Endothelial cell of hepatic sinusoid (primary cell): ENCODE measurements around the gene CRYBB3.
"Not testable (repeated sequence)": the region's sequence is repeated elsewhere in the genome, so short reads cannot be mapped to it uniquely, and the experiment has no call there.

Experiments used
- in situ Hi-C: cut with HindIII; loops from 2 replicates; pipeline ENCODE4 v1.10.0; 2017; ENCODE audit warnings: low sequenced_read_pairs

CRYBB3 gene

DNA sequence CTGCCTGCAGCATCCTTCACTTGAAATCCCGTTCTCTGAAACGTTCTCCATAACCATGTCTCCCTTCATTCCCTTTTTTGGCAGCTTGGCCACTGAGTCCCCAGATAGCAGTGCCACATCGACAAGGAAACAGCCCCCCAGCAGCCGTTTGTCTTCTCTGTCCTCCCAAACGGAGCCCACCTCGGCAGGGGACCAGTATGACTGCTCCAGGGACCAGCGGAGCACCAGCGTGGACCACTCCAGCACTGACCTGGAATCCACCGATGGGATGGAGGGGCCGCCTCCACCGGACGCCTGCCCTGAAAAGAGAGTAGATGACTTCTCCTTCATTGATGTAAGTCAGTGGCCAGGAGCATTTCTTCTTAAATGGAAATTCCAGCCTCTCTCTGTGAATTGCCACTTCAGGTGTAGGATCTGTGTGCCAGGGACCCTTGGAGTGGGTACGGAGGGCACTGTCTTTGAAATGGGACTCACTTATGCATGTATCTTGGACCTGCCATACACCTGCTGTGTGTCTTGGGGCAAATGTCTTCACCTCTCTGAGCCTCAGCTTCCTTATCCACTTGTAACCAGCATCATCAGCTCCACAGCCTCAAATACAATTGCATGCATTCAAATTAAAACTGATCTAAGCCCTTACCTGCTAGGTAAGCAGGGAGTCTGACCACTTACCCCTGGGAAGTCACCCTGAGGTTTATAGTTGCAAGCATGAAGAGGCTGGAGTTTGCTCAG is 25.3 kb upstream of the CRYBB3 start:
- in situ Hi-C loops = no loop called here

DNA sequence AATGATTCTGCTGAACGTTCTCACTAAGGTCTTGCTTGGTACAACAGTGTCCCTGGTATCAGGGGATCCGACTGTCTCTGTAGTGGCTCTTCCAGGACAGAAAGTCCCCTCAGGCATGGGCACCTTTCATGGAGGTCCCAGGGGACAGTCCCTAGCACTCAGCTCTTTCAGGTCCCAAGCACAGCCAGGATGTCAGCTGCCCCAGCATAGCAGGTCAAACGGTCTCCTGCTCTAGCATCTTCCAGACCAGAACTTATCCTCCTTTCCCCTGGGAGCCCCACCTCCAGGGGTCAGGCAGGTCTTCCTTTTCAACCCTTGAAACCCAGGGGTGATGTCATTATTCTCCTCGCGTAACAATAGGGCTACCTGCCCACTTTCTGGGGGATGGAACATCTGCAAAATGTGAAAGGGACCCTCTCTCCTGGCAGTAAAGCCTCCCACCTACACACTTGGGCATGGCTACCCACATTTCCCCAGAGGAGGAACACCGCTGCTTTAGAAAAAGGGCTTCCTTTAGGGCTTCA is 24.7 kb upstream of the CRYBB3 start:
- in situ Hi-C loops = no loop called here

DNA sequence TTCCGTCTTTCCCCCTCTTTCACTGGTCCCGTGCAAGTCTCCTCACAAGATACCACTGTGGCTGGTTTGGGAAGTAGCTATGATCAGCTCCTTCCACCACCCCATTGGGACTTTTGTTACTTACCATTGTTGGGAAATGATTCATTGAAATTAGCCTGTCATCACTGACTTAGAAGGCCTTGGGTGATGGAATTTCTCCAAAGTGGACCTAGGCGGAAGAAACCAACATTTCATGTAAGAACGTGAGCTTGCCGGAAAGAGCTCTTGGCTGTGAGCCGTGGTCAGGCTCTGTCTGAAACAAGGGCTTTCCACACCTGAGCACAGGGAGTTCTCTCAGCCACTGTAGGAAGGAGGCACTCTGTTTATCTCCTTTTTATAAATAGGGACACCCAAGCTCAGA is 23.5 kb upstream of the CRYBB3 start:
- in situ Hi-C loops = no loop called here

DNA sequence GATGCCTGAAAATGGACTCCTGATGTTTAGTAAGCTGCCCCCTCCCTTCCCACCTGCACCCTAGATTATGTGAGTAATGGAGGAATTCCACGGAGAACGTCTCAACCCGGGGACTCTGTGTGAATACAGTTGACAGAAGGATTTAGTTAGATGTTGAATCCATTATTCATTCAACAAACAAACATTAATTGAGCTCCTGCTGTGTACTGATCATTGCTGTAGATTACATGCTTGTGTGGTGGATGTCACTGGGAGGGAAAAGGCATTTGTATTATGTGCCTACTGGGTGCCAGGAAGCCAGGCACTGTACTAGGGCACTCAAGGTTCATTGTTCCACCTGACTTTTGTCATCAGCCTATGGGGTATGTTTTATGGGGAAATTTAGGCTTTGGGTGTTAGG is 22.9 kb upstream of the CRYBB3 start:
- in situ Hi-C loops = no loop called here

DNA sequence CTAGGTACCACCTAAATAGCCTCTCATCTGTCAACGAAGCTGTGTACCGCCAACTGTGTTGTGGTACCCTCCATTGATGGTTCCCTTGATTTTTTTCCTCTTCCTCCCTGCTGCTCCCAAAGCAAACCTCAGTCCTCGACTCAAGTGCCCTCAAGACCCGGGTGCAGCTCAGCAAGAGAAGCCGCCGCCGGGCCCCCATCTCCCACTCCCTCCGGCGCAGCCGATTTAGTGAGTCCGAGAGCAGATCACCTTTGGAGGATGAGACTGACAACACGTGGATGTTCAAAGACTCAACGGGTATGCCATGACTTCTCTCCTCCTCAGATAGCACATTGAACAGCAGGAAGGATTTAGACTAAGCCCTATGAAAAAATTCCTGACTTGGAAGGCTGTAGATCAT is 22.4 kb upstream of the CRYBB3 start:
- in situ Hi-C loops = no loop called here

DNA sequence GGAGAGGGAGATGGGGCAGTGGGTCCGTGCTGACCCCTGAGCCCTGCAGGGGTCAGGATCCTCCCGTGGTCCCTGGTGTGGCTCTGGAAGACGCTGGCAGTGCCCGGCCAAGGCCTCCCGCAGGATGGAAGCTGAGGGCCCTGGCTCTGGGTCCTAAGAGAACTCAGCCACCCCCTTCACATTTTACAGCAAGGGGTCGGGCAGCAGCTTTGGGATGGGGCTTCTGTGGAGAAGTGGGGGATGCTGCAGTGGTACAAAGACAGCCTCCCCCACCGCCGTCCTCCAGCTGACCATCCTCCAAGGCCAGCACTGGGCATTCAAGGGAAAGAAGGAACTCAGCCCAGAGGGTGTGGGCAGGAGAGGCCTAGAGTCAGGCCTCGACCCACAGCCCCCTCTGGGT is 21.8 kb upstream of the CRYBB3 start:
- in situ Hi-C loops = no loop called here

DNA sequence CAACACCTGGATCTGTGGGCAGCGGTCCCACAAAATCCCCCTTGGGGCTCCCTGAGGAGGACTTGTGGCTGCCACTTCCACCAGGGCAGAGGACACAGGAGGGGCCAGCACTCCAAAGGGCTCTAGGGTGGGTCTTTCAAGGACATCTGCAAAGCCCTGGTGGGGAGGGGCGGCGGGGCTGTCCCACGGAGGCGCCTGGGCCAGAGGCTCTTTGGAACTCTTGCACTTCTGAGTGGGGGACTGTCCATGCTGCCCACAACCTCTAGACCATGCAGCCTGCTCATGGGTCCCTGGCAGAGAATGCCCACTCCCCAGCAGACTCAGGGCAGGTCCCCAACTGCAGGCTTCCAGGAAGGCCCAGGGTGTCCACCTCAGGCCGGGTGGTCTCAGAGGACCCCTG is 21.3 kb upstream of the CRYBB3 start:
- in situ Hi-C loops = not testable (repeated sequence)

DNA sequence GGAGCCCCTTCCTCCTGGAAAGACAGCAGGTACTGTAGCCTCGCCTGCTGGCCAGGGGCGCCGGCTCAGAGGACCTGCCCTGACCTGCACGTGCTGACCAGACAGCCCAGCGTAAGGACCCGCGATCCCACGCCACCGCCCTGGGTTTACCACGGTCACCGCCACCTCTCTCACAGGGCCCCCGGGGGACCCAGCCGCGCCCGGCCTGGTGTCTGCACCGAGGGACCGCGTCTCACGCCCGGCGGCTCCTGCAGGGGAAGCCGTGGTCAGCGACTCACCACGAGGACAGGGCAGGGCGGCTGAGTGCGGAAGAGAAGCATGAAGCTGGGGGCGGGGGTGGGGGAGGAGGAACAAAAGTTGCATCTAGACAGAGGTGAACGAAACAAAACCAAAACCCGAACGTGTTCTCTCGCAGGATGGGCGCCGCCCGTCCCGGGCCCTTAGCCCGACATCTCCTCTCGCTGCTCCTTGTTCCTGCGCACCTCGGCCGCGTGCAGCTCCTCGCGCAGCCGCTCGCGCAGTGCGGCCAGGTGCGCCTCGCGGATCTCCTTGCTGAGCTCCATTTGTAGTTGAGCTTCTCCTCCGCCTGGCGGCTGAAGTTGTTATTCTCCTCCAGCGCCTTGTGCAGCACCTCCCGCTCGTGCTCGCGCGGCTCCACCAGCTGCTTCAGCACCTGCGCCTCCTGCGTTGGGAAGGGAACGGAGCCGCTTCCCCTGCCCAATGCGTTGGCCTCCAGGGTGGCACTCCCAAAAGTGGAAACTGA is 20.6 kb upstream of the CRYBB3 start:
- in situ Hi-C loops = not testable (repeated sequence)

DNA sequence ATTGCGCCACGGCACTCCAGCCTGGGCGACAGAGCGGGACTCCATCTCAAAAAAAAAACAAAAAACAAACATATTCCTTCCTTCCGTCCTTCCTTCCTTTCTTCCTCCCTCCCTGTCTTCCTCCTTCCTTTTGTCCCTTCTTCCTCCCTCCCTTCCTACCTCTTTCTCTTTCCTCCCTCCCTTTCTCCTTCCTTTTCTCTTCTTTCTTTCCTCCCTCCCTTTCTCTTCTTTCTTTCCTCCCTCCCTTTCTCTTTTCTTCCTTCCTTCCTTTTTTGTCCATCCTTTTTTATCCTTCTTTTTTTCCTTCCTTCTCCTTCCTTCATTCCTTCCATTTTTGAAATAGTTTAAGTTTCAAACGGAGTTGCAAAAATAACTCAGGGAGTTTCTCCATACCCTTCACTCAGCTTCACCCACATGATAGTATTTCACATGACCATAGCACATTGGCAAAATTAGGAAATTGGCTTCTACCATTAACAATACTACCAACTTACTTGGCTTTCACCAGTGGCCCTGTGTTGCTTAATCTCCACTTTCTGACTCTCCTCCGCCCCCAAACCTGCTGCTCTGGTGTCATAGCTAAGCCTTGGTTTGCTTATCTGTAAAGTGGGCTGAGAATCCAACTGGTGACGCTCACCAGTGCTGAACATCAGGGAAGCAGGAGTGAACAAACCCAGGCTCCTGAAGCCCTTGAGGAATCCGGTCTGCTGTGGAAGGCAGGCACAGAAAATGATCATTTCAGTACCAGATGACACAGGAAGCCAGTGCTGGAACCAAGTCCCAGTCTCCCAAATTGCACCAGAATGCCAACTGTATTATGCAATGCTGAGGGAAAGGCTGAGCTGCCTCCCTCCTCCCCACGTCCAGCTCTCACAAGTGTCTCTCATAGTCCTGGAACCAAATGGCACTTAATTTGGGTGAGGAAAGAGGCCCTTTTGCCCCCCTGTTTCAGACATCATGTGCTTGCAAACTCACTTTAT is 17.2 kb upstream of the CRYBB3 start:
- in situ Hi-C loops = loop anchor here (10.0 kb wide), 1 partner anchor 238 kb away; the partner anchor contains the start of gene LHFPL7

DNA sequence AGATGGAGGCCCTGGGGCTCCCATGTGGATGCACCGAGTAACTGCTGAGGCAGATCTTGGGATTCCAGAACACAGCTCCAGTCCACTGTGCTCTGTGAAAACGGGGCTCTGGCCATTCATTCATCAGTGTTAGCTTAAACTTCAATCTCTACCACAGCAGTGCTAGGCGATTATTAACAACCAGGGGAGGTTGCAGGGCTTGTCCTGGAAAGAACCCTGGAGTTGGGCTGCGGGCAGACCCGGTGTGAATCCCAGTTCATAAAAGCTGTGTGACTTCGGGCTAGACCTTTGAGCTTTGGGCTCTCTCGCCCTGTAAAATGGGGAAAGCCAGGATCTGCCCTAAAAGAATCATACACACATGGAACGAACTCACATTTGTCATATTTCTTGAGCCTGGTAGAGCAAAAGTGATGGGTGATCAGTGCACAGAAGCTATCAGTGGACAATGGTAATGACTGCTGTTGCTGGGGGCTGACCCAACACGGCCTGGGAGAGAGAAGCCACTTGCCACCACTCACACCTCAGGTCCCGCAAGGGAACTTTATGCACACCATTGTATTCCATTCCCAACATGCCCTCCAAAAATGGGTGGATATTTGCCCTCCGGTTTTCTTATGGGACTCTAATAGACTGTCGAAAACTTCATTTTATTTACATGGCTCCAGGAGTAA is 15.6 kb upstream of the CRYBB3 start:
- in situ Hi-C loops = loop anchor here (10.0 kb wide), 1 partner anchor 239 kb away; the partner anchor contains the start of gene LHFPL7

DNA sequence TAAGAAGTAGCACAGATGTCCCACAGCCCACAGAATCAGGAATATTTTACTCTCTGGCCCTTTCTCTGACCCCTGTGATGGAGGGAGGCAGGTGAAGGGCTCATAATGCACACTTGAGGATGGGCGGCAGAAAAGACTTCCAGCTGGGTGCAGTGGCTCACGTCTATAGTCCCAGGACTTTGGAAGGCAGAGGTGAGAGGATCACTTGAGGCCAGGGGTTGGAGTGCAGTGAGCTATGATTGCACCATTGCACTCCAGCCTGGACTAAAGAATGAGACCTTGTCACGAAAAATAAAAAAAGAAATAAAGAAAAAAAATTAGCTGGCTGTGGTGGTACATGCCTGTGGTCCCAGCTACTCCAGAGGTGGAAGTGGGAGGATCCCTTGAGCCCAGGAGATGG is 13.5 kb upstream of the CRYBB3 start:
- in situ Hi-C loops = loop anchor here (5.0 to 10.0 kb wide), 2 partner anchors 34 to 241 kb away; partner anchors contain the start of gene LHFPL7

DNA sequence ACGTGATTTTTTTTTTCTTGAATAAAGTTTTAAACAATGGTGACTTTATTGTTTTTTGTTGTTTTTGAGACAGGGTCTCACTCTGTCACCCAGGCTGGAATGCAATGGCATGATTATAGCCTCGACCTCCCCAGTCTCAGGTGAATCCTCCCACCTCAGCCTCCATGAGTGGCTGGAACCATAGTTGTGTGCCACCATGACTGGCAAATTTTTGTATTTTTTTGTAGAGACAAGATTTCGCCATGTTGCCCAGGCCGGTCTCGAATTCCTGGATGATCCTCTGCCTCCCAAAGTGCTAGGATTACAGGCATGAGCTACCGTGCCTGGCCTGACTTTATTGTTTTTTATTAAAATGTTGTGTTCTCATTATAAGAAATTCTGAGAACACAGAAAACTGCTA is 12.2 kb upstream of the CRYBB3 start:
- in situ Hi-C loops = loop anchor here (5.0 to 10.0 kb wide), 2 partner anchors 35 to 243 kb away; partner anchors contain the start of gene LHFPL7

DNA sequence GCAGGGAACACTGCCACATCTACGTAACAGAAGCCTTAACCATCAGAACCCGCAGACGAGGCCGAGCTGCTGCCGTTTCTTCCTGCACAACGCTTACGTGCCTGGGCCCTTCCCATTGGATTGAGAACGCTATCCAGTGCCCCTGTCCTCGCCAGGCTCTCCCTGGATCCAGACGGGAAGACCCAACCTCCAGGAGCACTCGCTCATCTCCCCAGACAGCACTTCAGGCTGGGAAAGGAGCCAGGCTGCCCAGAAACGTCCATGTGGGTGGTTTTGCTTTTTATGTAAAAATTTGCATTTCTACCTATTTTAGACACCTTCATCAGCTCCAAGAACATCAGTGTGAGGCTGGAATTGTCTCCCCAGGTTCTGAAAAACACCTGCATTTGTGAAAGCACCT is 7.3 kb upstream of the CRYBB3 start:
- in situ Hi-C loops = no loop called here

DNA sequence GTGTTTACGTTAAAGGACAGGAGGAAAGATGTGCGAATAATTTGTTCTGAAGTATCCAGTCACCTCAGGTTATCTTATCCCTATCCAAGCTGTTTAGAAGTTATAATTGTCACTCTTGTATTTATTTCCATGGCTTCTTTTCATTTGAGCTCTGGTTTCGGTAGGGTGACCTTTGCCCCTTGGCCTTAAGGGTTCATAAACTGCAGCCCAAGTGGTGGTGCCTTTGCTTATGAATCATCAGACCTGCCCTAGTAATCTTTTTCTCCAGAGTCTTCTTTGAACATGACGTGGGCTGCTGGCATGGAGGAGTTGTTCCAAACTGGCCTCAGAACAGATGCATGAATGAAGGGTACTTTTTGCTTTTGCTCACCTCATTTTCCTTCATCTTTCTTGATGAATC is 6.5 kb upstream of the CRYBB3 start:
- in situ Hi-C loops = no loop called here

DNA sequence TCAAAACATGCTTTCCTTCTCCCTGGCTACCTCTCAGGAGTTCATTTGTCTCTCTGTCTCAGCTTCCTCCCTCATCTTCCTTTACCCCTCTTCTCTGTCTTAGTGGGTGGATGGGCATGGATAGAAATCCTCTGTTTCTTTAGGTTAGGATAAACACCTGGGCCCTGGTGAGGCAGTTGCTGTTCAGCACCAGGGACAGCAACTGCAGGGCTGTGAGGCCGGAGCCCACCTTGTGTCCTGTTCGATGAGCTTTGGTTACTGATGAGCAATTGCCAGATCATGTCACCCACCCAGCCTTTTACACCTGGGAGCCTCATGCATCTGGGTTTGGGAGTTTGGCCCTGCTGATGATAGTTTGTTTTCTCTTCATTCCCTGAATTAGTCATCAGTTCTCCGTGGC is 6.1 kb upstream of the CRYBB3 start:
- in situ Hi-C loops = no loop called here

DNA sequence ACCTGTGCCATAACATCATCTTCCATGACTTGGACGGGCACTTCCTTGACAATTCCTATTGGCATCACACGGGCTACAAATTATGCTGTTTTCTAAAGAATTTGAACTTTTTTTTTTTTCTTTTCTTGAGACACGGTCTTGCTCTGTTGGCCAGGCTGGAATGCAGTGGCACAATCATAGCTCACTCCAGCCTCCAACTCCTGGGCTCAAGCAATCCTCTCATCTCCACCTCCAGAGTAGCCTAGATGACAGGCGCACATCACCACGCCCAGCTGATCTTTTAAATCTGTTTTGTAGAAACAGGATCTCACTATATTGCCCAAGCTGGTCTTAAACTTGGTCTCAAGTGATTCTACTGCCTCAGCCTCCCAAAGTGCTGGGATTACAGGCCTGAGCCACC is 3.3 kb upstream of the CRYBB3 start:
- in situ Hi-C loops = no loop called here

DNA sequence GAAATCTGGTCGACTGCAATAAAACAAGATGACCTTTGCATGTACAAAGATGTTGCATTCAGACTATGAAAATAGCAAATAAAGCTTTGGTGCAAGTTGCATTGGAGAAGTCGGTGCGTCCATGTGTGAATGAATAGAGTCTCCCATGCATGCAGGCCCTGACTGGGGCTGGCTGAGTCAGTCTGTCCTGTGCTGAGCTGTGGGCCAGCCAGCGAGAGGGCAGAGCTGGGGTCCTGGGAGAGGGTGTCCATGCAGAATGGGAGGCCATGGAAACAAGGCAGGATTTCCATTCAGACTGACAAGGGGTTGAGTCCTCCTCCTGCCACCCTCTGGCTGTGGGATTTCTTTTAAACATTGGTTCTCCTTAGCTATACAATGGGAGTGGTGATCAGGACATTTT is 2.3 kb upstream of the CRYBB3 start:
- in situ Hi-C loops = no loop called here

DNA sequence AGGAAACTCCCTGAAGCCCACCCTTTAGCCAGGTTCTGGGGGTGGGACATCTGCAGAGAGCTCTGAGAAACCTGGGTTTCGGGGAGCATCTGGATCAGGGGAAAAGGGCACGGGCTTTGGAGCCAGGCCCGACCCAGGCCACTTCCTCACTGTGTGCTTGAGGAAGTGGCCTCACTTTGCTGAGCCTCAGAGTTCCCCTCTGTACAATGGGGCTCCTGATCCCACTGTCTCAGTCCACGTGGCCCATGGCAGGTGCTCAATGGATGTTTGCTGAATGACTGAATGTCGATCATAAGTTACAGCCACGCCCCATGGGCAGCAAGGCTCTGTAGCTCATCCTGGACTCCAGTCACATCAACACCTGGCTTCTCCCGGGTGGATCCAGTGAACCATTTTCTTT is 1.3 kb downstream of the CRYBB3 start:
- in situ Hi-C loops = no loop called here

DNA sequence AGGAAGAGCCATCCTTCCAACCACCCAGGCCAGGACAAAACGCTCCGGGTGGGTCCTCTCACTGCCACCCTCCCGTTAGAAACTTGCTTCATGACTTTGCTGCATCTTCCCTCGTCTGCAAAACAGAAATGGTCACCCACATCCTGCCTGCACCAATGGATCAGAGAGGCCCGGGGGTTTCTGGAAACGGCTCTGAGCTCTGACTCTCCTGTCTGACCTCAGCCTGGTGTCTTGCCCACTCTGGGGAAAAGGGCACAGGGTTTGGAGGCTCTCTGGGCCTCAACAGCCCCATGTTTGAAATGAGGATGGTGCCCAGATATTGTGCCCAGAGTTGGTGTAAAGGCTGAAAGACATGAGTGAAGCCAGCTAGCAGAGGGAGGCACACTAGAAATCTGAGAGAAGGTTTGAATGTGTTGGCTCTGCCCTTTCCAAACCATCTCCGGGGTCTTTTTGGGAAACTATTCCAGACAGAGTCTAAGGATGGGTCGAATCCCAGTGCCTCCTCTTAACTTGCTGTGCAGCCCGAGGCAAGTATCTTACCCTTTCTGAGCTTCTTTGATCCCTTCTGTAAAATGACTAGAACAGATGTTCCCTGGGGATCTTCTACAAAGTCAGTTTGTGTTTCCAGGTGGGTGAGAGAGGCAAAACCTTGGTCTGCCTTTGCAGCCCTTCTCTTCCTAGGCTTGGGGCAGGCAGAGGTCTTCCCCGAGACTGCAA is 2.1 kb downstream of the CRYBB3 start:
- in situ Hi-C loops = no loop called here
